Gastrocnemius medialis (tissue), 4 donors: Measurements from ENCODE around the gene KCNJ15. TPM values are rescaled to one million over a fixed set of nuclear protein-coding genes. Genes with fewer than 3 reads are reported as not detected.

Source experiments
- ATAC-seq, 2 donors: fragments of 150-250 bp; one replicate each; pipeline ENCODE4 v1.9.1; 2016
- DNase-seq, 2 donors: peaks; one replicate each; pipeline ENCODE4 v3.0.0-alpha.2; 2019
- H3K27ac ChIP-seq, 4 donors: fragments of 200-600 bp; sonication (generic); 1 replicate in 1 of 4; 2 replicates in 3 of 4; pipeline ENCODE4 v1.5.1; 2016 to 2018; ENCODE audit warnings: mild to moderate bottlenecking in 2 of 4, moderate library complexity in 1 of 4
- H3K27me3 ChIP-seq, 3 donors: fragments of 200-600 bp; sonication (generic) in 2 of 3; 1 replicate in 1 of 3; 2 replicates in 2 of 3; pipeline versions ENCODE4 v1.5.1 to v1.6.0; 2016 to 2019; ENCODE audit warnings: mild to moderate bottlenecking in 1 of 3, moderate library complexity in 1 of 3
- H3K36me3 ChIP-seq, 2 donors: fragments of 200-600 bp; sonication (generic) in 1 of 2; one replicate each; pipeline ENCODE4 v1.5.1; 2017 to 2018
- H3K4me1 ChIP-seq, 2 donors: fragments of 200-600 bp; sonication (generic) in 1 of 2; one replicate each; pipeline ENCODE4 v1.5.1; 2016 to 2017; ENCODE audit warnings: mild to moderate bottlenecking in 2 of 2
- H3K4me3 ChIP-seq, 4 donors: fragments of 200-600 bp; sonication (generic) in 3 of 4; 1 replicate in 1 of 4; 2 replicates in 3 of 4; pipeline ENCODE4 v1.5.1; 2016 to 2019; ENCODE audit warnings: mild to moderate bottlenecking in 2 of 4
- H3K9me3 ChIP-seq, 3 donors: fragments of 200-600 bp; sonication (generic) in 2 of 3; 1 replicate in 1 of 3; 2 replicates in 2 of 3; pipeline ENCODE4 v1.5.1; 2016 to 2019
- CTCF ChIP-seq, 5 experiments: fragments of 450-650 bp in 3 of 5; fragments of 200-600 bp in 2 of 5; sonication (generic) in 2 of 5; IDR thresholded peaks in 4 of 5; conservative IDR thresholded peaks in 1 of 5; 1 replicate in 4 of 5; 2 replicates in 1 of 5; pipeline ENCODE4 v1.5.1; 2016 to 2019; ENCODE audit warnings: antibody characterized with exemption in 5 of 5, mild to moderate bottlenecking in 3 of 5, moderate library complexity in 3 of 5
- POLR2A ChIP-seq, 2 donors: fragments of 450-650 bp; IDR thresholded peaks; one replicate each; pipeline ENCODE4 v1.6.1; 2017; ENCODE audit warnings: antibody characterized with exemption in 2 of 2, mild to moderate bottlenecking in 2 of 2, moderate library complexity in 2 of 2
- in situ Hi-C, 4 donors: fragments of 200-750 bp; cut with MboI; loops; one replicate each; pipeline versions ENCODE4 v1.15.0 to v1.8.0; 2017; ENCODE audit warnings: low sequenced_read_pairs in 4 of 4
- intact Hi-C: fragments of 100-400 bp; cut with DNase I; formaldehyde crosslinking; loops from one replicate; pipeline ENCODE4 v1.15.1; 2023; ENCODE audit warnings: low total_unique reads
- total RNA-seq, 4 donors: library from RNA; depleted of rRNA; stranded (reverse); fragments of >200 nt; gene quantifications; one replicate each; pipeline versions ENCODE4 v1.1.0 to v1.2.3, GENCODE V29; 2016

The KCNJ15 gene
- 1 to 10 TPM in 1 of 4 donors, under 1 TPM in 3; 0.24 to 1.5 (median 0.37) TPM for total RNA-seq

GRCh38 chr21:38256599-38257302 lies at the start of gene KCNJ15:
TSS of gene KCNJ15 (plus strand) at chr21:38256991. CDS start at chr21:38299262, 42,271 bp downstream.
- Histone ChIP-seq H3K27me3 (peaks cover 0 to 5% (median 0%) of the 10 kb centered on the region in 3 donors), H3K9me3 (peaks cover 0 to 4% (median 0%) of the 10 kb centered on the region in 3 donors), H3K27ac (no peak within 1 kb of the TSS), H3K36me3 (no peaks in the 10 kb centered on the region), H3K4me1 (no peaks in the 10 kb centered on the region), H3K4me3 (no peak within 1 kb of the TSS)
- in situ Hi-C loops: no loop called here
- ATAC-seq (no peak), DNase-seq (no peak)
- intact Hi-C loops: no loop called here
- no peak for TF ChIP-seq CTCF (IDR thresholded peaks at IDR 0.05 in 4 of 5, conservative IDR thresholded peaks at IDR 0.05 in 1 of 5)
- no peak for TF ChIP-seq POLR2A (IDR thresholded peaks at IDR 0.05)

GRCh38 chr21:38208118-38208517 lies 48.7 kb upstream of the KCNJ15 start:
- intact Hi-C loops: no loop called here
- Histone ChIP-seq H3K4me1 (no peaks in the 10 kb centered on the region), H3K27ac (no peak overlapping the region), H3K4me3 (no peak overlapping the region), H3K27me3 (peaks cover 0 to 7% (median 0%) of the 10 kb centered on the region in 3 donors), H3K9me3 (no peaks in the 10 kb centered on the region), H3K36me3 (no peaks in the 10 kb centered on the region)
- no peak for TF ChIP-seq POLR2A (IDR thresholded peaks at IDR 0.05)
- TF ChIP-seq CTCF (IDR thresholded peaks at IDR 0.05 in 4 of 5, conservative IDR thresholded peaks at IDR 0.05 in 1 of 5): no peak
- in situ Hi-C loops: no loop called here
- ATAC-seq (no peak), DNase-seq (no peak)

- no peak for ATAC-seq
- Histone ChIP-seq H3K9me3 (no peaks in the 10 kb centered on the region), H3K4me1 (no peaks in the 10 kb centered on the region), H3K4me3 (no peak overlapping the region), H3K27ac (no peak overlapping the region), H3K27me3 (peaks cover 0 to 7% (median 0%) of the 10 kb centered on the region in 3 donors), H3K36me3 (no peaks in the 10 kb centered on the region)
- TF ChIP-seq POLR2A (IDR thresholded peaks at IDR 0.05) (no peak), CTCF (IDR thresholded peaks at IDR 0.05 in 4 of 5, conservative IDR thresholded peaks at IDR 0.05 in 1 of 5) (no peak)
- no peak for DNase-seq
- intact Hi-C loops: loop anchor here (10.0 kb wide), 1 partner anchor 47 kb away; no protein-coding TSS in a partner anchor
- in situ Hi-C loops: loop anchor here (5.0 to 10.0 kb wide), 2 partner anchors 141 to 143 kb away; no protein-coding TSS in a partner anchor
Observed at GRCh38 chr21:38211321-38211720, 45.5 kb upstream of the KCNJ15 start.

- TF ChIP-seq CTCF (IDR thresholded peaks at IDR 0.05 in 4 of 5, conservative IDR thresholded peaks at IDR 0.05 in 1 of 5): no peak
- no peak for TF ChIP-seq POLR2A (IDR thresholded peaks at IDR 0.05)
- no peak for DNase-seq
- ATAC-seq: no peak
- Histone ChIP-seq H3K4me1 (no peaks in the 10 kb centered on the region), H3K27me3 (peaks cover 0 to 7% (median 0%) of the 10 kb centered on the region in 3 donors), H3K9me3 (no peaks in the 10 kb centered on the region), H3K4me3 (no peak overlapping the region), H3K27ac (no peak overlapping the region), H3K36me3 (no peaks in the 10 kb centered on the region)
- intact Hi-C loops (loop anchor here (10.0 kb wide), 1 partner anchor 48 kb away; no protein-coding TSS in a partner anchor), in situ Hi-C loops (loop anchor here (5.0 to 10.0 kb wide), 2 partner anchors 140 to 142 kb away; no protein-coding TSS in a partner anchor)
Observed at GRCh38 chr21:38212706-38213105, 44.1 kb upstream of the KCNJ15 start.
